Smooth muscle cell (in vitro differentiated cells): Measurements from ENCODE around the gene RUNDC1. TPM values are rescaled to one million over a fixed set of nuclear protein-coding genes. Genes with fewer than 3 reads are reported as not detected.

Source experiments
- DNase-seq: peaks from one replicate; lab custom pipeline; 2025; ENCODE audit not compliant: unreplicated experiment; lab: John Stamatoyannopoulos, UW
- H2AFZ ChIP-seq: fragments of 200-600 bp; sonication (generic); 2 replicates; pipeline ENCODE4 v1.6.0; 2016; ENCODE audit warnings: antibody characterized with exemption, low read depth, mild to moderate bottlenecking
- H3F3A ChIP-seq: fragments of 200-600 bp; sonication (generic); 2 replicates; pipeline ENCODE4 v1.6.0; 2017; ENCODE audit warnings: antibody characterized with exemption, low read depth
- H3K27ac ChIP-seq: fragments of 200-600 bp; sonication (generic); 2 replicates; pipeline ENCODE4 v1.5.1; 2016; ENCODE audit warnings: low read depth, mild to moderate bottlenecking
- H3K27me3 ChIP-seq: fragments of 200-600 bp; sonication (generic); 2 replicates; pipeline ENCODE4 v1.6.1; 2016; ENCODE audit warnings: low read depth, mild to moderate bottlenecking
- H3K36me3 ChIP-seq: fragments of 200-600 bp; sonication (generic); 2 replicates; pipeline ENCODE4 v1.5.1; 2016; ENCODE audit warnings: low read depth
- H3K4me1 ChIP-seq: fragments of 200-600 bp; sonication (generic); 2 replicates; pipeline ENCODE4 v1.5.1; 2016; ENCODE audit warnings: low read depth
- H3K4me2 ChIP-seq: fragments of 200-600 bp; sonication (generic); 2 replicates; pipeline ENCODE4 v1.6.0; 2016; ENCODE audit warnings: mild to moderate bottlenecking
- H3K4me3 ChIP-seq: fragments of 200-600 bp; sonication (generic); 2 replicates; pipeline ENCODE4 v1.5.1; 2016; ENCODE audit warnings: mild to moderate bottlenecking
- H3K79me2 ChIP-seq: fragments of 200-600 bp; sonication (generic); 2 replicates; pipeline ENCODE4 v1.6.0; 2016; ENCODE audit warnings: low read depth, mild to moderate bottlenecking
- H3K9ac ChIP-seq: fragments of 200-600 bp; sonication (generic); 2 replicates; pipeline ENCODE4 v1.6.0; 2016; ENCODE audit warnings: low read depth
- H3K9me3 ChIP-seq: fragments of 200-600 bp; sonication (generic); replicated peaks from 2 replicates; pipeline ENCODE4 v1.5.1; 2016; ENCODE audit warnings: low read depth
- H4K20me1 ChIP-seq: fragments of 200-600 bp; sonication (generic); 2 replicates; pipeline ENCODE4 v1.6.0; 2016; ENCODE audit warnings: low read depth
- WGBS: methylation state at CpG from one replicate; pipeline ENCODE4 v1.1.7; 2016; ENCODE audit warnings: low lambda C conversion rate; 5-methylcytosine and 5-hydroxymethylcytosine counted together
- polyA plus RNA-seq: library from polyadenylated mRNA; unstranded; fragments of >200 nt; fragmentation: Nextera tagmentation; extraction: Ambion mirVana; gene quantifications from 2 replicates; pipeline ENCODE4 v1.2.1, GENCODE V29; 2016
- total RNA-seq: library from RNA; depleted of rRNA; stranded (reverse); fragments of >200 nt; gene quantifications from 2 replicates; pipeline ENCODE4 v1.2.3, GENCODE V29; 2014
- TF ChIP-seq, protein P1 (sequence below): fragments of 200-600 bp; sonication (generic); IDR thresholded peaks from 2 replicates; pipeline ENCODE4 v1.5.1; 2017; ENCODE audit warnings: borderline replicate concordance, mild to moderate bottlenecking, antibody characterized with exemption; ENCODE audit not compliant: insufficient read depth, poor library complexity, severe bottlenecking

The RUNDC1 gene
- total and polyA plus RNA-seq, 2 experiments from 2014 or later: 9.3 to 15.7 TPM

DNA sequence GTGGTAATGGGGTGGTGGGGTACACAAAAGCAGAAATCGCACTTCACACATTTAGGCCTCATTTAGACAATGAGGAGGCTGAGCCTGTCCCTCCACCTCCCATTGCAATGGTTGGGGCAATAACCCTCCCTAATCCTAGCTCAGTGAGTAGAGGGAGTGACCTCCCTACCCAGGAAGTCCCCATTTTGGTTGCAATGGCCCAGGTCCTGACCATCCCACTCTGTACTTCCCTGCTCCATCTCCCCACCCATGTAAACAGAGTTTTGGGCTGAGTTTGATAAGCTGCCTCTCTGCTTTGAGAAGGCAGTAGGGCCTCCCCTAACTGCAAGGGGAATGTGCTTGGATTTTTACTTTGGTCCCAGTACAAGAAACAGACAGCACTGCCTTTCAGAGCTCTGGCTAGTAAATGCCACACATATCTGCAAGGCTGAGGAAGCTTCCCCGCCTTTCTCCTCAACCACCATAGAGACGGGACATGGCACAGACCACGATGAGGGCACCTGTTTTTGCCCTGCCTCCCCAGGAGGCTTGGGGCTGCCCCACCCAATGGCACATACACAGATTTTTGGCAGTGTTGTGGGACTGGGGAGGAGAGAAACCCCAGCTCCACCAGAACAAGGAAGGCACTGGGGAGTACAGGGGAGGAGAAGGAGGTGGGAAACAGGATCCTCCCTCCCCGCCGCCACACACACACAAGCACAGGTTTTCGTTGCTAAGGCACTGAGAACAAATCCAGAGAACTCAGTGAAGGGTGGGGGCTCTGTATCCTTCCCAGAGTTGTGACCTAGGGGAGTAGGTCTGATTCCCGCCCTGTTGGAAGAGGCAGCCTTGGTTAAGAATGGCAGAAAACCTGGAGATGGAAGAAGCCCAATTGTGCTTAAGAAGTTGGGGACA, 34.5 kb downstream of the RUNDC1 start:
- Histone ChIP-seq H3K9me3 (no peaks in the 10 kb centered on the region), H3K4me2 (no peak overlapping the region), H3K4me1 (no peaks in the 10 kb centered on the region), H3K36me3 (no peaks in the 10 kb centered on the region), H3K27me3 (no peaks in the 10 kb centered on the region), H4K20me1 (peaks cover 36% of the 10 kb centered on the region), H3F3A (no peaks in the 10 kb centered on the region), H3K9ac (no peak overlapping the region), H3K27ac (no peak overlapping the region), H2AFZ (no peak overlapping the region), H3K4me3 (no peak overlapping the region), H3K79me2 (peaks cover 10% of the 10 kb centered on the region)
- TF ChIP-seq, protein P1, sequence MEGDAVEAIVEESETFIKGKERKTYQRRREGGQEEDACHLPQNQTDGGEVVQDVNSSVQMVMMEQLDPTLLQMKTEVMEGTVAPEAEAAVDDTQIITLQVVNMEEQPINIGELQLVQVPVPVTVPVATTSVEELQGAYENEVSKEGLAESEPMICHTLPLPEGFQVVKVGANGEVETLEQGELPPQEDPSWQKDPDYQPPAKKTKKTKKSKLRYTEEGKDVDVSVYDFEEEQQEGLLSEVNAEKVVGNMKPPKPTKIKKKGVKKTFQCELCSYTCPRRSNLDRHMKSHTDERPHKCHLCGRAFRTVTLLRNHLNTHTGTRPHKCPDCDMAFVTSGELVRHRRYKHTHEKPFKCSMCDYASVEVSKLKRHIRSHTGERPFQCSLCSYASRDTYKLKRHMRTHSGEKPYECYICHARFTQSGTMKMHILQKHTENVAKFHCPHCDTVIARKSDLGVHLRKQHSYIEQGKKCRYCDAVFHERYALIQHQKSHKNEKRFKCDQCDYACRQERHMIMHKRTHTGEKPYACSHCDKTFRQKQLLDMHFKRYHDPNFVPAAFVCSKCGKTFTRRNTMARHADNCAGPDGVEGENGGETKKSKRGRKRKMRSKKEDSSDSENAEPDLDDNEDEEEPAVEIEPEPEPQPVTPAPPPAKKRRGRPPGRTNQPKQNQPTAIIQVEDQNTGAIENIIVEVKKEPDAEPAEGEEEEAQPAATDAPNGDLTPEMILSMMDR: no peak
- 90% methylated on average over 8 of the region's 8 CpGs for WGBS
- no peak for DNase-seq

DNA sequence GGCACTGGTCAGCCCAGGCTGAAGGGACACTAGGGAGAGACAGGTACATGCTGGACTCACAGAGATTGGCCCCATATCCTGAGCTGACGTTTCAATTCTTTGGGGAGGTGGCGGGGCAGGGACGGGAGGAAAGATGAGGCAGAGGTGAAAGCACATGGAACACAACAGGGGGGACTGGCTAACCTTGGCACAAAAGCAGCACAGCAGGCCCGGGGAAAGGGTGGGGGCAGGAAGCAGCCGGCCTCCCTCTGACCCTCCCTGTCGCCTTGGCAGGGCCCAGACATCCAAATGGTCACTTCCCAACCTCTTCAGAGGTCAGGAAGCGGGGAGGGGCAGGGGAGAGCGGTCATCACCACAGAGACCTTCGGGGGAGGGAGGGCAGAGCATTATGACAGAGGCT, 35.2 kb downstream of the RUNDC1 start:
- no peak overlapping the region for H2AFZ ChIP-seq
- H3K79me2 ChIP-seq: peaks cover 17% of the 10 kb centered on the region
- no peak overlapping the region for H3K4me3 ChIP-seq
- H3K27ac ChIP-seq: no peak overlapping the region
- H3K36me3 ChIP-seq: no peaks in the 10 kb centered on the region
- peaks cover 5% of the 10 kb centered on the region for H3F3A ChIP-seq
- peaks cover 6% of the 10 kb centered on the region for H3K4me1 ChIP-seq
- H3K4me2 ChIP-seq: no peak overlapping the region
- no peak for DNase-seq
- H3K9ac ChIP-seq: no peak overlapping the region
- no peaks in the 10 kb centered on the region for H3K27me3 ChIP-seq
- TF ChIP-seq, protein P1: no peak
- peaks cover 42% of the 10 kb centered on the region for H4K20me1 ChIP-seq
- H3K9me3 ChIP-seq: no peaks in the 10 kb centered on the region
- WGBS: 94% methylated on average over 8 of the region's 9 CpGs

DNA sequence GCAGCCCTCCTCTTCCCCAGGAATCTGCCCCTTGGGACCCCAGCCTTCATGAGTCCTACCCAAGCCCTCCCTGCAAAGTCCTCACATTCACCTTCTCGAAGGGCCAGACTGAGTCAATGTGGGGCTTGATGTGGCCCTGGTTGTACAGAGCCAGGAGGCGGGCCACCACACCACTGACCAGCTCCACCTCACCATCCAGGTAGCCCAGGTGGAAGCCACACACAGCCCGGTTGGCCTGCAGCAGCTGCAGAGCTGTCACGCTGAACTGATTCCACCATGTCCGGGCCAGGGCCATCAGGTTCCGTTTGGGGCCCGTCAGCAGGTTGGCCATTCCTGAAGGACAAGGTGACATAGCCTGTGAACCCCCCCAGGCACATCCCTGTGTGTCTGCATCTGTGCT, 35.9 kb downstream of the RUNDC1 start:
- TF ChIP-seq, protein P1: no peak
- H3K4me2 ChIP-seq: no peak overlapping the region
- peaks cover 42% of the 10 kb centered on the region for H4K20me1 ChIP-seq
- H3K27ac ChIP-seq: no peak overlapping the region
- H3K9me3 ChIP-seq: no peaks in the 10 kb centered on the region
- H2AFZ ChIP-seq: no peak overlapping the region
- no peak overlapping the region for H3K9ac ChIP-seq
- DNase-seq: no peak
- peaks cover 5% of the 10 kb centered on the region for H3F3A ChIP-seq
- H3K4me1 ChIP-seq: peaks cover 6% of the 10 kb centered on the region
- no peak overlapping the region for H3K4me3 ChIP-seq
- H3K27me3 ChIP-seq: no peaks in the 10 kb centered on the region
- WGBS: 95% methylated on average over 7 of the region's 7 CpGs
- H3K36me3 ChIP-seq: no peaks in the 10 kb centered on the region
- peaks cover 20% of the 10 kb centered on the region for H3K79me2 ChIP-seq
